Nephron (organoid): Measurements from ENCODE around the gene SLC10A4.
"Not testable (repeated sequence)": the region's sequence is repeated elsewhere in the genome, so short reads cannot be mapped to it uniquely, and the experiment has no call there.

ENCODE experiments used
- H3K27ac Mint-ChIP-seq, 3 experiments: 2 replicates each; pipeline ENCODE4 v1.8.0; 2020; ENCODE audit warnings: mixed read lengths in 3 of 3, mild to moderate bottlenecking in 2 of 3, moderate library complexity in 1 of 3
- H3K27me3 Mint-ChIP-seq: 2 replicates; pipeline ENCODE4 v1.8.0; 2021; ENCODE audit warnings: low read depth, mild to moderate bottlenecking, moderate library complexity, mixed read lengths
- H3K36me3 Mint-ChIP-seq: 2 replicates; pipeline ENCODE4 v1.8.0; 2020; ENCODE audit warnings: low read depth, mixed read lengths
- H3K4me1 Mint-ChIP-seq: 2 replicates; pipeline ENCODE4 v1.8.0; 2020; ENCODE audit warnings: mixed read lengths
- H3K4me3 Mint-ChIP-seq, 3 experiments: 2 replicates each; pipeline ENCODE4 v1.8.0; 2020; ENCODE audit warnings: mild to moderate bottlenecking in 3 of 3, mixed read lengths in 3 of 3, moderate library complexity in 2 of 3
- H3K9me3 Mint-ChIP-seq: 2 replicates; pipeline ENCODE4 v1.8.0; 2020; ENCODE audit warnings: mixed read lengths
- CTCF ChIP-seq, 3 experiments: fragments of 200-600 bp; sonication (generic); IDR thresholded peaks; one replicate each; pipeline ENCODE4 v1.5.0; 2021; ENCODE audit warnings: antibody characterized with exemption in 3 of 3; ENCODE audit not compliant: unreplicated experiment in 3 of 3

The SLC10A4 gene

DNA sequence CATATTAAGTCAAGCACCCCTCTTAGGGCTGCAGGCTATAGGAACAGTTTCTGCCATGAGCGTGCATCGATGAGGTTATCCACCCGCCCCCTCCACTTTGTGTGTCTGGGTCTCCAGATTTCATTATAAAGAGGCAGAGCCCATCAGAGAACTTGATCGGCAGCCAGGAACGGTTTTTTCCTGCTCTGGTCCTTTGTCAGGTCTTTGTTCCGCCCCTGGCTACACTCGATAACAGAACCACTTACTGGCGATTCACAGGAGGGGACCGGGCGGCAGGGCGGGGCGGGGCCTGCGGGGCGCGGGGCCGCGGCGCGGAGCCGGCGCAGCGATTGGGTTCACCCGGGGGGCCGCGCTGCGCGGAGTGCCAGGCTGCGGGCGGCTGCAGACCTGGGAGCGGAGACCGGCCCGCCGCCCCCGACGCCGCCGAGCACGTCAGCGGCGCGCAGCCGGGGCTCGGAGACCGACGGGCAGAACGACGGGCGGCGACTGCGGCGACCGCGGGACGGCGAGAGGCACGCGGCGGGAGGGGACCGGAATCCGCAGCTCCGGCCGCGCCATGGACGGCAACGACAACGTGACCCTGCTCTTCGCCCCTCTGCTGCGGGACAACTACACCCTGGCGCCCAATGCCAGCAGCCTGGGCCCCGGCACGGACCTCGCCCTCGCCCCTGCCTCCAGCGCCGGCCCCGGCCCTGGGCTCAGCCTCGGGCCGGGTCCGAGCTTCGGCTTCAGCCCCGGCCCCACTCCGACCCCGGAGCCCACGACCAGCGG, at the start of gene SLC10A4:
Gene SLC10A4, plus strand, starts transcription at position 338 of the 771 bp plus-strand sequence. Its CDS starts 219 bp downstream, at position 557.
- Mint-ChIP-seq H3K4me3 (peak within 1 kb of the TSS; percentile 75 to 84 (median 83)), H3K36me3 (peaks cover 5% of the 10 kb centered on the region), H3K27me3 (peaks cover 72% of the 10 kb centered on the region)

GRCh38 chr4:48436318-48436717, 46.8 kb upstream of the SLC10A4 start:
- no peak for TF ChIP-seq CTCF (IDR thresholded peaks at IDR 0.05; ENCODE audit: unreplicated experiment in 3 of 3)
- no peaks in the 10 kb centered on the region for H3K4me1 Mint-ChIP-seq
- H3K9me3 Mint-ChIP-seq = no peaks in the 10 kb centered on the region
- no peaks in the 10 kb centered on the region for H3K36me3 Mint-ChIP-seq
- no peak overlapping the region for H3K4me3 Mint-ChIP-seq
- no peak overlapping the region for H3K27ac Mint-ChIP-seq
- H3K27me3 Mint-ChIP-seq = peaks cover 5% of the 10 kb centered on the region

More for the DNA sequence above, at the start of gene SLC10A4:
- H3K9me3 Mint-ChIP-seq = peaks cover 6% of the 10 kb centered on the region
- no peak within 1 kb of the TSS for H3K27ac Mint-ChIP-seq
- no peaks in the 10 kb centered on the region for H3K4me1 Mint-ChIP-seq
- no peak for TF ChIP-seq CTCF (IDR thresholded peaks at IDR 0.05; ENCODE audit: unreplicated experiment in 3 of 3)

DNA sequence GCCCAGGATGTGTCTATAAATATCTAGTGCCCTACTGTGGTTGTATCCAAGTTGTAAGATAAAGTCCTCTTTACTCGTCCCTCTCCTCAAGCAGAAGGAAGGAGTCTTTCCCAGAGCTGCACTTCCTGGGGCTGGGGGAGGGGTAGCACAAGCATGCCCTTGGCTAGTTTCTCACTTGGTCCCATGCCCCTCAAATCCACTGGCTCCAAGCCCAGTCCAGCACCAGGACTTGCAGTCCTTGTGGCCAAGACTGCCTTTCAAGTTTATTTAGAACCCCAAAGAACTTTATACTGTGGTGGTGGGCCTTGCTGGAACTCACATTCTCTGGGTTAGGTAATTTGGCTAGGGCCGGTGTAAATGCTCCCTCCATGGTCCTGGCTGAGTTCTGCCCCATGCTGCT, 43.2 kb upstream of the SLC10A4 start:
- no peaks in the 10 kb centered on the region for H3K9me3 Mint-ChIP-seq
- no peaks in the 10 kb centered on the region for H3K36me3 Mint-ChIP-seq
- TF ChIP-seq CTCF (IDR thresholded peaks at IDR 0.05; ENCODE audit: unreplicated experiment in 3 of 3) = no peak
- no peaks in the 10 kb centered on the region for H3K4me1 Mint-ChIP-seq
- H3K27ac Mint-ChIP-seq = no peak overlapping the region
- peaks cover 5% of the 10 kb centered on the region for H3K27me3 Mint-ChIP-seq
- no peak overlapping the region for H3K4me3 Mint-ChIP-seq

DNA sequence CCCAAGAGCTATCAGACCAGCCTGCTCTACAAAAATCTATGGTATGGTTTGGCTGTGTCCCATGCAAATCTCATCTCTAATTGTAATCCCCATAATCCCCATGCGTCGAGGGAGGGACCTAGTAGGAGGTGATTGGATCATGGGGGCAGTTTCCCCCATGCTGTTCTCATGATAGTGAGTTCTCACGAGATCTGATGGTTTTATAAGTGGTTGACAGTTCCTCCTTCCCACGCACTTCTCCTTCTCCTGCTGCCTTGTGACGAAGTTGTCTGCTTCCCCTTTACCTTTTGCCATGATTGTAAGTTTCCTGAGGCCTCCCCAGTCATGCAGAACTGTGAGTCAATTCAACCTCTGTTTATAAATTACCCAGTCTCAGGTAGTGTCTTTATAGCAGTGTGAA, 42.2 kb upstream of the SLC10A4 start:
- H3K27me3 Mint-ChIP-seq, H3K4me3 Mint-ChIP-seq, H3K4me1 Mint-ChIP-seq, H3K9me3 Mint-ChIP-seq, H3K36me3 Mint-ChIP-seq, H3K27ac Mint-ChIP-seq: not testable (repeated sequence)

DNA sequence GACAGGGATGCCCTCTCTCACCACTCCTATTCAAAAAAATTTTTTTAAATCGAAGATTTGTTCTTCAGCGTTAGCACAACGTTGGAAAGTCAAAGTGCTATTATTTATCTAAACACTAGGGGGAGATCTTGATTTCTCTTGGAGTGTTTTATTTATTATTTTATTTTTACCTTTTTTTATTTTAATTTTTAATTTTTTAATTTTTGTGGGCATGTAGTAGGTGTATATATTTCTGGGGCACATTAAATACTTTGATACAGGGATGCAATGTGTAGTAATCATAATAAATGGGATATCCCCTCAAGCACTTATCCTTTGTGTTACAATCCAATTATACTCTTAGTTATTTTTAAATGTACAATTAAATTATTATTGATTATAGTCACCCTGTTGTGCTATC, 37.4 kb upstream of the SLC10A4 start:
- TF ChIP-seq CTCF (IDR thresholded peaks at IDR 0.05; ENCODE audit: unreplicated experiment in 3 of 3) = peak; percentile 46 to 60 (median 55)
- H3K9me3 Mint-ChIP-seq = no peaks in the 10 kb centered on the region
- no peak overlapping the region for H3K27ac Mint-ChIP-seq
- no peak overlapping the region for H3K4me3 Mint-ChIP-seq
- peaks cover 5% of the 10 kb centered on the region for H3K27me3 Mint-ChIP-seq
- H3K4me1 Mint-ChIP-seq = no peaks in the 10 kb centered on the region
- no peaks in the 10 kb centered on the region for H3K36me3 Mint-ChIP-seq

- Mint-ChIP-seq H3K36me3 (no peaks in the 10 kb centered on the region), H3K9me3 (no peaks in the 10 kb centered on the region), H3K27me3 (peaks cover 5% of the 10 kb centered on the region), H3K27ac (no peak overlapping the region), H3K4me1 (no peaks in the 10 kb centered on the region), H3K4me3 (no peak overlapping the region)
- no peak for TF ChIP-seq CTCF (IDR thresholded peaks at IDR 0.05; ENCODE audit: unreplicated experiment in 3 of 3)
Measured at GRCh38 chr4:48446642-48447041, 36.5 kb upstream of the SLC10A4 start.
